Activated T-cell treated with anti-CD3 and anti-CD28 coated beads, Interleukin-2, amount 50 U/mL, for 1 hour (primary cell): ENCODE data around the gene BCAS3.

Experiments
- DNase-seq: peaks from one replicate; pipeline ENCODE4 v3.0.0-alpha.2; 2020

The BCAS3 gene

GRCh38 chr17:61404913-61405685 is 727.4 kb downstream of the BCAS3 start:
- peak; percentile 21 for DNase-seq

DNA sequence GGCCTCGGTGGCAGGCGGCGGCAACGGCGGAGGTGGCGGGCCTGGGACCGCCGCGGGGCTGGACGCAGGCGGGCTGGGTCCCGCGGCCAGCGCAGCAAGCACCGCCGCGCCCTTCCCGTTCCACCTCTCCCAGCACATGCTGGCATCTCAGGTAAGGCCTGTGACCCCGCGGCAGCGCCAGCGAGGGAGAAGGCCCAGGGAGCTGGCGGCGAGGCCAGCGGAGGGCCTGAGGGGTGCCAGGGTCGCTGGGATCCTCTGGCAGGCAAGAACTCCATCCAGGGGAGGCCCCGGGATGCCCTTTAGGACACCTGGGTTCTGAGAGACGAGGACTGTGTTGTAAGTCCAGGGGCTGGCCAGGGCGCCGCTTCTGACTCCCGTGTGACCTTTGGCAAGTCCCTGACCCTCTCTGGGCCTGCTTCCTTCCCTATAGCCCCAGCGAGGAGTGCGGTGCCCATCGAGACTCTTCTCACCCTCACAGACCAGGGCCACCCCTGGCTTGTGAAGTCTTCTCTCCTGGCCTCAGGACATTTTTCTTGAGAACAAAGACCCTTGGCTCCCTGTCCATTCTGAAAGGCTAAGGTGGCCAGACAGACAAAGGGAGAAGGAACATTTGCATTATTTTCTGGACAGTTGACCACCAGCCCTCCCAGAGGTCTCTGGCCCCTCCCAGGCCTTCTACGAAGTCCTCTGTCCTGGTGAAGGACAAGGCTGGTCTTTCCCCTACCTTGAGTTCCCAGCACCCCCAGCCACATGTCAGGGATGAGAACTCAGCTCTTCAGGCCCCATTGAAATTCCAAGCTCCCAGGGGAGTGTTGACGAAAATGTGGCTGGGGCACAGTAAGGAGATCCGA is 728.3 kb downstream of the BCAS3 start:
- peak; percentile 22 for DNase-seq

DNA sequence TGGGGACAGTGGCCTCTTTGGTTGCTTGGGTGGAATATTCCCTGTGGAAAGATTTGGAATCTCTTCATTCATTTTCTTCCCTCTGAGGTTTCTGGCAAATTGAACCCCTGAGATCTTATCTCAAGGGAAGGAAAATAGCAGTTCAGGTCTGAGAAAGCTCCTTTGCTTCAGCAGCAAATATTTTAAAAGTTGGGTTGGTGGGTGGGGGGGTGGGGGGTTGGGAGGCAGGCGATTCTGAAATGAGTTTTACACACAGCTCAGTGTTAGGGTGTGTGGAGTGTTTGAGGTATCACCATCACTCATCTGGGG is 728.8 kb downstream of the BCAS3 start:
- DNase-seq = no peak

DNA sequence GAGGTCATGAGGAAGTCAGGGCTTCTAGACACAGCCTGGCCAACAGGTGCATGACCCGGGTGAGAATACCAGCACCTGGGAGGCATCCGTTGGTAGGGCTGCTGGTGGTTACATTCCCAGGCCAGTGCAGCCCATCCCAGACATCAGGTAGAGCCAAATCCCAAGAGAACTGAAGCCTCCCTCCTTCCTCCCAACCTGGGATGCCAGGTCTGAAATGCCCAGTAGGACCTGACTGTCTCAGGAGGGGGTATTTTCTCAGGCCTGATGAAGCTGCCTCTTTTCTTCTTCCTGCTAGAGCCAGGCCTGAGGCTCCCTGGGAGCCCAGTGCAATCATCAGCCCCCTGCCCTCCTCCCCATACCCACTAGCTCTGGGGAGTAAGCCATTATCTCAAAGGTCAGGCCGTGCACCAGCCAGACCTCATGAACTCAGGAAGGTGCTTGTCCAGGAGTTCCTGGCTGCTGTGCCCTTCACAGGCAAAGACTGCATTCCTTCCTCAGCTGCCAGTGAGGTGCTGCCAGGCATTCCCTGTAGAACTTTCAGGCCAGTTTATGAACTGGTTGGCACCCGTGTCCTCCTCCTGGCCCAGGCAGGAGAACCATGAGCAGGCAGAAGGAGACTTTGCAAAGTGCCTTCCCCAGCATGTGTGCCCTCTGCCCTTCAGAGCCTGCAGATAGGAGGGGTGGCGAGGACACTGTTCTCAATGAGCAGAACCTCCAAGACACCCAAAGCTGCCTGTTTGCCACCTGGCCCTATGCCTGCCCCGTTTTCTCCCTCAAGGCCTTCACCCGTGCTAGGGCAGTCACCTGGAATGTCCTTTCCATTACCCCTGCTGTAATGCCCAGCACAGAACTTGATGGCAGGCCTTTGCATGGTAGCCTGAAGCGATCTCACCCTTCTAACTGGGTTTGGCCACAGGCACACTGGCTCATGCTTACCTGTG is 729.6 kb downstream of the BCAS3 start:
- peak; percentile 18 for DNase-seq

DNA sequence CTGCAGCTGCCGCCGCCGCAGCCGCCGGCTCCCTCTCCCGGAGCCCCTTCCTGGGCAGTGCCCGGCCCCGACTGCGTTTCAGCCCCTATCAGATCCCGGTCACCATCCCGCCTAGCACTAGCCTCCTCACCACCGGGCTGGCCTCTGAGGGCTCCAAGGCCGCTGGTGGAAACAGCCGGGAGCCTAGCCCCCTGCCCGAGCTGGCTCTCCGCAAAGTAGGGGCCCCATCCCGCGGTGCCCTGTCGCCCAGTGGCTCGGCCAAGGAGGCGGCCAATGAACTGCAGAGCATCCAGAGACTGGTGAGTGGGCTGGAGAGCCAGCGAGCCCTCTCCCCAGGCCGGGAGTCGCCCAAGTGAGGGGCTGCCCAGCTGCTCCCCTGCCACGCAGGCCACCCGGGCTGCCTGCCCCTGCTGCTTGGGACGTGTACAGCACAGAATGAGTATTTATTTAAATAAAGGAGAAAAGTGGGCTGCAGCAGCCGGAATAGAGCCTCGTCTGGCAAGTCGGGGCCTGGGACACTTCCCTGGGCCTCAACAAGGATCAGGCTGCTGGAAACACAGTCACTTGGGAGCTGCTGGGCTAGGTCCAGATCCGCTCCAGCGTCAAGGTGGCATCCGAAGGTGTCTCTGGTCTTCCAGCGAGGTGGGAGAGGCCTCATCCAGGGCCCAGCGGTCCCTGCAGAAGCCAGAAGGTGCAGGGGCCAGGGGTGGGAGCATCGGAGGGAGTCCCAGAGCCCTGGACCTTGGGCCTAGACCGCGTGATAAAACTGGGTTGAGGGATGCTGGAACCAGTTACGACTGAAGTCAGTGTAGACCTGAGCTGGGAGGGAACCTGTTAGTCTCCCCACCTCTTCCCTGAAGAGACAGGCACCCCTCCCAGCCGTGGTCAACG is 730.7 kb downstream of the BCAS3 start:
- no peak for DNase-seq

DNA sequence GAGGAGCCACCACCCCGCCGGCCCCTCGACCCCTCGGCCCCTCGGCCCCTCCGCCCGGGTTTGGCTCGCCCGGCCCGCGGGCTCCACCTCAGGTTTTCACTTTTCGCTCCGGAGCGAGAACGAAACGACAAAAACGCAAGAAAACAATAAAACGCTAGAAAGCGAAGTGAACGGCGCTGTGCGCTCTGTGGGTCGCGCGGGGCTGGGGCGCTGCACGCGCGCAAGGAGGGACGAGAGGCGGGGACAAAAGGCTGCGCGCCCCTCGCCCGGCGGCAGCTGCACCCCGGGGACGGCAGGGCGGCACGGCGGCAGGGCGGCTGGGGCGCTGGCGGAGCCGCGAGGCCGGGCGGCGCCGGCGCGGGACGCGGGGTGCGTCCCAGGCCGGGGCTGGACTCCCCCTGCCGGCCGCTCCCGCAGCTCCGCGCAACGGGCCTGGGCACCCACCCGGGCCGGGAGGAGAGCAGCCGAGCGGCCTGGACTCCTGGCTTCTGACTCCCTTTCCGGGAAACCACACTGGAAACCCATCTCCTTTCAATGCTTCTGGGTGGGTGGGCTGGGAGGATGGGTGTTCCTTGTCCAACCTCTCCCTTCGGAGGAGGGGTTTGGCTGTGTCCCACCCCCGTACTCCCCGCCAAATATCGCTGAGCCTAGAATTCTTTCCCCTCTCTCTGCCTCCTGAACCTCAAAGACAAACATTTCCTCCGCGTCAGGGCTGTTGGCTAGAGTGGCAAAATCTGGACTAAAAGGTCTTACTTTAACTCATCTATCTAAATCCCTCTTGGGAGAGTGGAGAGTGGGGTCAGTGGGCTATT is 731.9 kb downstream of the BCAS3 start:
- DNase-seq = peak; percentile 55

GRCh38 chr17:61410141-61411010 is 732.7 kb downstream of the BCAS3 start:
- DNase-seq = peak; percentile 83

DNA sequence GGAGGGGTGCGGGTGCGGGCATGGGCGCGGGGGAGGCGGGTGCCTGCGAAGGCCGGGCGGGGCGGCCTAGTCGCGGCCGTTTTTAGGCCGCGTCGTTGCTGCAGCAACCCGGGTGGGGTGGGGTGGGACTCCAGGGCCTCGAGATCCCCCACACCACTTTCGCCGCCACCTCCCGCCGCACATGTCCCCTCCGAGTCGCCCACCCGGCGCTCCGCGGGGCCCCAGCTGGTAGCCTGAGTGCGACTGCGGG is 733.3 kb downstream of the BCAS3 start:
- no peak for DNase-seq

DNA sequence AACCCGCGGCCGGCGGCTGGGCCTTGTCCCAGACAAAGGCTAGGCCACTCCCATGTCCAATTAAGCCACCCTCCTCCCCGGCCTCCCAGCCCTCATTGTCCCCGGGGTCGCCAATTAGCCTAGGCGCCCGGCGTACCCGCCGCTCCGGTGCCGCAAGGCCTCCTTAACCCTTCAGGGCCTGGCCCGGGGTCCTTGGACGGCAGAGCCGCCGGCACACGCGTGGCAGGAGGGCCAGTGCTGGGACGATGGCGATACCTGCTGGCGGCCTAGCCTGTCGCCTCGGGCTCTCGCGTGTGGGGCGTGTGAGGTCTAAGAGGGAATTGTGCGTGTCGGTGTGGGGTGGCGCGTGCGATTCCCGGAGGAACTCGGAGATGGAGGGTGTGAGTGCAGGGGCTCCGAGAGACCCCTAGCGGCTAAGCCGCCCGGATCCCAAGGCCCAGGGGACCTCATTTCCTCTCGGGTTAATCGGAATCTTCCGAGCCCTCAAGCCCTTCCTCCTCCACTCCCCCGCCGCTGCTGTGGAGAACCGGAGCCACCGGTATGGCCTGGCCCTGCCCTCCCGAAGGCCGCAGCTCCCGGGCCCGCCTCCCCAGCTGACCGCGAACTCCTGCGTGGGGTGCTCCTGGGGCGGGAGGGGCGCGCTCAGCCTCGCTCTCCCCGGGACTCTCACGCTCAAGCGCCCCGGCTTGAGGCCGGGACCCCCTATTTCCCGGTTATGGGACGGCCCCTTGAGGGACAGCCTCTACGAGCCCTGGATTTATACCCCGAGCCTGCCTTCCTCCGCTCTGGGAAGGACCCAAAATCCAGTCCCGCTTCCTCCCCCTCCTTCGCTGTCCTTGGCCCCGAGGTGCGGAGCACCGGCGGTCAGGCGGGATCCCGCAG is 733.9 kb downstream of the BCAS3 start:
- DNase-seq = peak; percentile 56

GRCh38 chr17:61412143-61412859 is 734.6 kb downstream of the BCAS3 start:
- peak; percentile 87 for DNase-seq

DNA sequence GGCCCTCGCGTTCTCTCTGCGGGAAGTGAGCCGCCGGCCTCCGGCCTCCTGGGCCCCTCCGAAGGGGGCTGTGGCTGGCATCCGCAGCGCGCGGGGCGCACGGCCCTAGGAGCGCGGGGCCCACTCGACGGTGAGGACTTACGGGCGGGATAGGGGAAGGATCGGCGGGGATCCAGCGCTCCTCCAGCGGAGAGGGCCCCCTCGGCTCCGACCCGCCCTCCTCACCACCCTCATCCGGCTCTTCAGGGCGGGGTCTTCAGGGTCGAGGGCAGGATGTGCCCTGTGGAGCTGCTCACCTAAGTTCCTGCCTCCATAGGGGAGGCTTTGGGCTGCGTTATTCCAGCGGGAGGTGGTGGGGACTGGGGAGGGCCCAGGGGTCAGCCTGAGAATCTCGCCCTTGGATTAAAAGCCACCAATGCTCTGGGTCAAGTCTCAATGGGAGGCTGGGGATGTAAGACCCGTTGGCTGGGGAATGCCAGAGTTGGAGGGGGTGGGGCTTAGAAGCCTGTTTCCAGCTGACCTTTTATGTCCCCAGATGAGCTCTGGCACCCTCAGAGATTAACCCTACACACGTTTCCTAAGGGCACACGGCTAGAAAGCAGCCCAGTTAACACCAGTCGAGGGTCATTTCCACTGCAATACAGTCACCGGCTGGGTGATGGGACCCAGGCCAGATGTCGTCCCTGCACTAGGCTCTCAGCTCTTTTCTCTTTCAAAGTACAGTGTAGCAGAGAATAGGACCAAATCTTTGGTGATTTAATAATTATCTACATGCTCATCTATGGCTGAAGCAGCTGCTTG is 735.4 kb downstream of the BCAS3 start:
- no peak for DNase-seq

DNA sequence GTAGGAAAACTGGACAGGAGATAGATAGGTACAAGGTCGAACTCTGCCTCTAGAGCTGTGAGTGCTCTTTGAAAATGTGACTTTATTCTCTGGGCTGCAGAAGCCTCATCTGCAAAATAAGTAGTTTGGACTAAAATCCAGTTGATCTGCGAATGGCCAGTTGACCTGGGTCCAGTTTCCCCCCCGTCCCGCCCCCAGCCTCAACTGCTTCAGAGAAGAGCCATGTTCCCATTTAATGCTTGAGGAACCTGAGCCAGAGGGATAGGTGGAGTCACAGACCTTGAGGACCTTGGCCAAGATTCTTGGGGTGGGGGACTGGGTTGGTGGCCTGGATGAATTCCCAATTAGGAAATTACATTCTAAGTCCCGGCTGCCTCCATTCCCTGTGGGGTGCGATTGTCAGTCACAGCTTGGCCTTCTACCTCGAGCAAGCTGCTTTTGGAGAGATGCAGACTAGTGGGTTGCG is 736.0 kb downstream of the BCAS3 start:
- no peak for DNase-seq

DNA sequence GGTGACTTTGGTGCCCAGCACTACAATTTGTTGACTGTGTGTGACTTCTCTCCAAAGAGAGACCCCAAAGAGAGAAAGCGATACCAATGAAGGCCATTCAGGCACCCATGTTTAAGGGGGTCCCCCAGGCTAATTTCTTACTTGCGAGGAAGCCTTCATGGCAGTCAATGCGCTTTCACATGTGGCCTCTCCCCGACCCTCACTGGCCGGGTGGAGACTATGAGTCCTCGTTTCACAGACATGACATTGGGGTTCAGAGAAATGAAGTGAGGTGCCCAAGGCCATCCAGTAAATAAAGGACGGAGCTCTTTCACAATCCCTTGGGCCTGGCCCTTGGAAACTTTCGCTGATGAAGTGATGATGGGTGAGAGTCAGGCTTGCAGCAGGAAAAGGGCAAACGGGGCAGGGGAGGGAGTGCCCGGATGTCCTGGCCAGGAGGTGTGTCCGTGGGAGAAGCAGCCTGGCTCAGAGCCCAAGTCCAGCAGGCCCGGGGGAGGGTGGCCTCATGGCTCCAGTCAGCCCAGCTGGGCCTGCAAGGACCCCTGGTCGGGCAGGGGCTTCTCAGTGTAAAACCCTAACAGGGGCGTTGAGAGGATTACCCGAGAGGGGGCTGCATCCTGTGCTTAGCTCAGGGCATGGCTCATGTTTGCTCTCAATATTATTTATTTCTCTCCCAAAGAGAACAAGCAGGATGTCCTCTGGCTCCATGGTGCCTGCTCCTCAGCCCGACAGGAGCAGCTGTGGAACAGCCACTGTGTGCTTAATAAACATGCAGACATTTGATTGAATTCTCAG is 736.7 kb downstream of the BCAS3 start:
- DNase-seq = no peak

GRCh38 chr17:61414936-61415251 is 737.2 kb downstream of the BCAS3 start:
- DNase-seq = no peak

- no peak for DNase-seq
These were observed 737.9 kb downstream of the BCAS3 start for GRCh38 chr17:61415374-61416210.

- no peak for DNase-seq
These were observed 738.5 kb downstream of the BCAS3 start for GRCh38 chr17:61416211-61416539.
